22Rv1 (cell line): ENCODE data around the gene BTBD1.

Experiments used
- ZFX ChIP-seq: fragments of 450-650 bp; IDR thresholded peaks from 2 replicates; pipeline ENCODE4 v1.6.1; 2017; ENCODE audit warnings: antibody characterized with exemption, borderline replicate concordance
- TF ChIP-seq, protein P1 (sequence below): fragments of 450-650 bp; IDR thresholded peaks from 2 replicates; pipeline ENCODE4 v1.5.1; 2017; ENCODE audit warnings: mild to moderate bottlenecking

DNA sequence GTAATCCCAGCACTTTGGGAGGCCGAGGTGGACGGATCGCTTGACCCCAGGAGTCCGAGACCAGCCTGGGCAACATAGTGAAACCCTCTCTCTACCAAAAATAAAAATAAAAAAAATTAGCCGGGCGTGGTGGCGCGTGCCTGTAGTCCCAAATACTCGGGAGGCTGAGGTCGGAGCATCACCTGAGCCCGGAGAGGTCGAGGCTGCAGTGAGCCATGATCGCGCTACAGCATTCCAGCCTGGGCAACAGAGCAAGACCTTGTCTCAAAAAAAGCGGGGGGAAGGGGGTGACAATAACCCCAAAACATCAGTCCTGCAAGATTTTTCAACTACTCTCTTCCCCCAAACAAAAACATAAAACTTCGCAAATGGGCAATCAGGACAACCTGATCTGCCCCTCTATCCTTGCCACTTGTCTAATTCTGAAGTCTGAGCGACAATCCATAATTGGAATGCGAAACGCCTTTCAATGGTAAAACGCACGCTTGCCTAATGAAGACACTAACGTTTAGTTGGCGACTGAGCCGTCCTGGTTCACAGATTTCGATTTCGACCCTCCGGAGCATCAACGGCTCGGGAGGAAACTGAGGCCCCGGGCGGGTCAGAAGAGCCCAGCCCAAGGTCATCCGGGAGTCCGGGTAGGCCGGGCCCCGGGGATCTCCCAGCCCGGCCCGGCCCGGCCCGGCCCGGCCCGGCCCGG, 868 bp downstream of the BTBD1 start:
- TF ChIP-seq, protein P1, sequence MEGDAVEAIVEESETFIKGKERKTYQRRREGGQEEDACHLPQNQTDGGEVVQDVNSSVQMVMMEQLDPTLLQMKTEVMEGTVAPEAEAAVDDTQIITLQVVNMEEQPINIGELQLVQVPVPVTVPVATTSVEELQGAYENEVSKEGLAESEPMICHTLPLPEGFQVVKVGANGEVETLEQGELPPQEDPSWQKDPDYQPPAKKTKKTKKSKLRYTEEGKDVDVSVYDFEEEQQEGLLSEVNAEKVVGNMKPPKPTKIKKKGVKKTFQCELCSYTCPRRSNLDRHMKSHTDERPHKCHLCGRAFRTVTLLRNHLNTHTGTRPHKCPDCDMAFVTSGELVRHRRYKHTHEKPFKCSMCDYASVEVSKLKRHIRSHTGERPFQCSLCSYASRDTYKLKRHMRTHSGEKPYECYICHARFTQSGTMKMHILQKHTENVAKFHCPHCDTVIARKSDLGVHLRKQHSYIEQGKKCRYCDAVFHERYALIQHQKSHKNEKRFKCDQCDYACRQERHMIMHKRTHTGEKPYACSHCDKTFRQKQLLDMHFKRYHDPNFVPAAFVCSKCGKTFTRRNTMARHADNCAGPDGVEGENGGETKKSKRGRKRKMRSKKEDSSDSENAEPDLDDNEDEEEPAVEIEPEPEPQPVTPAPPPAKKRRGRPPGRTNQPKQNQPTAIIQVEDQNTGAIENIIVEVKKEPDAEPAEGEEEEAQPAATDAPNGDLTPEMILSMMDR, result no peak
- TF ChIP-seq ZFX, result no peak
